ENCODE data around the gene C1QL4.

- TF ChIP-seq POLR2A (IDR thresholded peaks at IDR 0.05) (no peak), CTCF (IDR thresholded peaks at IDR 0.05) (no peak)
Measured at GRCh38 chr12:49366096-49366651, 29.2 kb upstream of the C1QL4 start.

Measured in Peyer's patch (tissue), 4 donors.